ENCODE results near the gene ESR2. TPM values are rescaled to one million over a fixed set of nuclear protein-coding genes. Genes with fewer than 3 reads are reported as not detected.

Gene ESR2
- total and polyA plus RNA-seq, 7 experiments from 2014 or later: 0.07 to 0.19 (median 0.12) TPM; not detected in 2

- Histone ChIP-seq H3K9me3 (ENCODE audit: control insufficient read depth in 2 of 3, low read length in 3 of 3) (no peaks in the 10 kb centered on the region), H3K4me1 (ENCODE audit: control insufficient read depth in 2 of 2, insufficient read depth in 2 of 2, low read length in 2 of 2) (no peaks in the 10 kb centered on the region), H3K27ac (ENCODE audit: low read depth, low read length) (no peak overlapping the region), H3K4me3 (ENCODE audit: low read length) (no peak overlapping the region), H3K36me3 (ENCODE audit: control insufficient read depth in 2 of 3, insufficient read depth in 3 of 3, low read length in 3 of 3) (no peaks in the 10 kb centered on the region), H3K27me3 (ENCODE audit: control insufficient read depth in 2 of 2, insufficient read depth in 2 of 2, low read length in 2 of 2) (no peaks in the 10 kb centered on the region)
- no peak for ATAC-seq
- H3K27ac Mint-ChIP-seq: no peak overlapping the region
- POLR2A ChIA-PET: no interaction called here
- H3K36me3 Mint-ChIP-seq: peaks cover 0 to 4% (median 3%) of the 10 kb centered on the region in 5 donors
- CTCF ChIA-PET: no interaction called here
- peaks cover 6 to 26% (median 10%) of the 10 kb centered on the region in 5 donors for H3K27me3 Mint-ChIP-seq
- peaks cover 0 to 5% (median 0%) of the 10 kb centered on the region in 7 donors for H3K4me1 Mint-ChIP-seq
- H3K9me3 Mint-ChIP-seq: peaks cover 0 to 5% (median 0%) of the 10 kb centered on the region in 11 donors
- intact Hi-C loops (cut with micrococcal nuclease): no loop called here
- H3K4me3 Mint-ChIP-seq: no peak overlapping the region
- DNase-seq: no peak
Observed at GRCh38 chr14:64238049-64238448, 56.1 kb downstream of the ESR2 start.

- CTCF ChIA-PET: no interaction called here
- Histone ChIP-seq H3K27me3 (ENCODE audit: control insufficient read depth in 2 of 2, insufficient read depth in 2 of 2, low read length in 2 of 2) (no peaks in the 10 kb centered on the region), H3K27ac (ENCODE audit: low read depth, low read length) (no peak overlapping the region), H3K36me3 (ENCODE audit: control insufficient read depth in 2 of 3, insufficient read depth in 3 of 3, low read length in 3 of 3) (no peaks in the 10 kb centered on the region), H3K9me3 (ENCODE audit: control insufficient read depth in 2 of 3, low read length in 3 of 3) (no peaks in the 10 kb centered on the region), H3K4me1 (ENCODE audit: control insufficient read depth in 2 of 2, insufficient read depth in 2 of 2, low read length in 2 of 2) (no peaks in the 10 kb centered on the region), H3K4me3 (ENCODE audit: low read length) (no peak overlapping the region)
- Mint-ChIP-seq H3K27ac (peak overlapping the region in 2 of 9 donors; percentile 10 to 22), H3K9me3 (peaks cover 0 to 2% (median 0%) of the 10 kb centered on the region in 11 donors), H3K4me1 (peaks cover 0 to 12% (median 0%) of the 10 kb centered on the region in 7 donors), H3K36me3 (peaks cover 0 to 6% (median 3%) of the 10 kb centered on the region in 5 donors), H3K27me3 (peaks cover 0 to 15% (median 0%) of the 10 kb centered on the region in 5 donors), H3K4me3 (no peak overlapping the region)
- ATAC-seq (peak; percentile 57), DNase-seq (no peak)
- intact Hi-C loops (cut with micrococcal nuclease): no loop called here
- POLR2A ChIA-PET: no interaction called here
Observed at GRCh38 chr14:64235652-64236640, 58.2 kb downstream of the ESR2 start.

DNA sequence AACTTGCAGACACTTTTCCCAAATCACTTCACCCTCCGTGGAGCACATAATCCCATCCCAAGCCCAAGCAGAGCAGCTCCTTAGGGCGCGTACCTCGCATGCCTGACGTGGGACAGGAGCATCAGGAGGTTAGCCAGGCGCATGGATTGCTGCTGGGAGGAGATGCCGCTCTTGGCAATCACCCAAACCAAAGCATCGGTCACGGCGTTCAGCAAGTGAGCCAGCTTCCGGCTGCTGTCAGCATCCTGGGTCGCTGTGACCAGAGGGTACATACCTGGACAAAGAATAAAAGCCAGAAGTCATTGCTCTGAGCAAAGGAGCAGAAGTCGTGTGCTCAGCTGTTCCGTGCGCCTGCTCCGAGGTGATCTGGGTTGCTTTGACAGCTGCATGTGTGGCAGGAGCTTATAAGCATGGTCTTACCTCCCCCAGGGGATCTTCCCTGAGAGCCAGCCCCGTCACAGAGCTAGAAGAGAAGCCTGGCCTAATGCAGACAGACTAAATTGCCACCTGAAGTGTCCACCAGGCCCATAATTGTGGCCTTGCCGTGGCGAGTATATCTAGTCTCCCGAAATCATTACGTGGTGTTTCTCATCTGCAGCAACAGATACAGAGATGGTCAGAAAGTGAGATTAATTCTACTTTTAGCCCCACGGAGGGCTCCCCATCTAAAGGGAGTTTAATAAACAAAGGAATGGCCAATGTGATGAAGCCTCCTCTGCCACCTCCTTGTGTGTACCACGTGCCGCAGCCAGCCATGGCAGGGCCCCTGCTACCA is 59.1 kb downstream of the ESR2 start:
- H3K4me1 ChIP-seq (ENCODE audit: control insufficient read depth in 2 of 2, insufficient read depth in 2 of 2, low read length in 2 of 2): no peaks in the 10 kb centered on the region

DNA sequence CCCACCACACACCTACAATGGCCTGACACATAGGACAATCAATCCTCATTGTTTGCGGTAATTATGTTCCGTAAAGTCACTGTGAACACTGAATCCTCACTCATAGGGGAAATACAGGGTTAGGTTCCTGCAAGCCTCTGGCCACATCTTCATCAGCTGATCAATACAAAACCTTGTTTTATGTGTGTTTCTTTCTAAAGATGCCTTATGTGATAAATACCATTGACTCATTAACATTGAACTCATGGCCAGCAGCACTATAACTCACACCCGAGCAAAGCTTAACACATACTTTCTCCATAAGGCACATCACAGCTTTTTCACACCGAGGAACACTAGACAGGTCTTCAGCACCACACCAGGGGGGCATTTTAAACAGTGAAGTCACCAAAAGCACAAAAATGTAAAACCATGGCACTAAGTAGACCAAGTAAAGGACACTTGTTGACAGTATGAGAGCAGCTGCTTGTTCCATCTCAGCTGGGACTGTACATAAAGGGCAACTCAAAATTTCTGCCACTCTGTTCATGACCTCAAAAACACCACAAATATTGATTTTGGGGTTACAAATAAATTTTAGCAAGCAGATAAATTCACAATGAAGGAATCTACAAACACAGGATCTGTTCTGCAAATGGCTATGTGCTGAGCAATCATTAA is 60.5 kb downstream of the ESR2 start:
- no peaks in the 10 kb centered on the region for H3K27me3 ChIP-seq (ENCODE audit: control insufficient read depth in 2 of 2, insufficient read depth in 2 of 2, low read length in 2 of 2)
- peaks cover 0 to 3% (median 1%) of the 10 kb centered on the region in 3 experiments for H3K36me3 ChIP-seq (ENCODE audit: control insufficient read depth in 2 of 3, insufficient read depth in 3 of 3, low read length in 3 of 3)
- no peak overlapping the region for H3K4me3 Mint-ChIP-seq
- H3K27me3 Mint-ChIP-seq: peaks cover 0 to 6% (median 0%) of the 10 kb centered on the region in 5 donors
- H3K36me3 Mint-ChIP-seq: peaks cover 0 to 12% (median 3%) of the 10 kb centered on the region in 5 donors
- no peaks in the 10 kb centered on the region for H3K4me1 ChIP-seq (ENCODE audit: control insufficient read depth in 2 of 2, insufficient read depth in 2 of 2, low read length in 2 of 2)
- DNase-seq: no peak
- POLR2A ChIA-PET: no interaction called here
- ATAC-seq: no peak
- no peak overlapping the region for H3K27ac ChIP-seq (ENCODE audit: low read depth, low read length)
- peak overlapping the region in 4 of 9 donors; percentile 1 to 61 (median 30) for H3K27ac Mint-ChIP-seq
- peaks cover 0 to 12% (median 0%) of the 10 kb centered on the region in 7 donors for H3K4me1 Mint-ChIP-seq
- H3K9me3 Mint-ChIP-seq: no peaks in the 10 kb centered on the region
- no peak overlapping the region for H3K4me3 ChIP-seq (ENCODE audit: low read length)
- CTCF ChIA-PET: no interaction called here
- no peaks in the 10 kb centered on the region for H3K9me3 ChIP-seq (ENCODE audit: control insufficient read depth in 2 of 3, low read length in 3 of 3)
- intact Hi-C loops (cut with micrococcal nuclease): no loop called here

More for the DNA sequence above, 59.1 kb downstream of the ESR2 start:
- Histone ChIP-seq H3K27me3 (ENCODE audit: control insufficient read depth in 2 of 2, insufficient read depth in 2 of 2, low read length in 2 of 2) (no peaks in the 10 kb centered on the region), H3K4me3 (ENCODE audit: low read length) (no peak overlapping the region), H3K9me3 (ENCODE audit: control insufficient read depth in 2 of 3, low read length in 3 of 3) (no peaks in the 10 kb centered on the region), H3K27ac (ENCODE audit: low read depth, low read length) (no peak overlapping the region), H3K36me3 (ENCODE audit: control insufficient read depth in 2 of 3, insufficient read depth in 3 of 3, low read length in 3 of 3) (no peaks in the 10 kb centered on the region)
- no peaks in the 10 kb centered on the region for H3K9me3 Mint-ChIP-seq
- peak overlapping the region in 3 of 9 donors; percentile 41 to 69 (median 53) for H3K27ac Mint-ChIP-seq
- DNase-seq (no peak), ATAC-seq (no peak)
- ChIA-PET POLR2A (no interaction called here), CTCF (no interaction called here)
- H3K27me3 Mint-ChIP-seq: peaks cover 0 to 12% (median 0%) of the 10 kb centered on the region in 5 donors
- no peak overlapping the region for H3K4me3 Mint-ChIP-seq
- H3K36me3 Mint-ChIP-seq: peaks cover 0 to 6% (median 3%) of the 10 kb centered on the region in 5 donors
- peaks cover 0 to 12% (median 0%) of the 10 kb centered on the region in 7 donors for H3K4me1 Mint-ChIP-seq
- intact Hi-C loops (cut with micrococcal nuclease): no loop called here

DNA sequence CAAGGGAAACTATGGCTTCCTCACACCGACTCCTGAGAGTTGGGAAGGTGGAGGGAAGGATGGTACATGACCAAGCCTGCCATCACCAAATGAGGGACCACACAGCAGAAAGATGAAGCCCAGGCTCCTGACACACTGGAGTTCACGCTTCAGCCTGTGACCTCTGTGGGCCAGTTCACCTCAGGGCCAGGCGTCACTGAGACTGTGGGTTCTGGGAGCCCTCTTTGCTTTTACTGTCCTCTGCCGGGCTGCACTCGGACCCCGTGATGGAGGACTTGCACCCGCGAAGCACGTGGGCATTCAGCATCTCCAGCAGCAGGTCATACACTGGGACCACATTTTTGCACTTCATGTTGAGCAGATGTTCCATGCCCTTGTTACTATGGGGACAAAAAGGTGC is 61.2 kb downstream of the ESR2 start:
- peaks cover 0 to 6% (median 0%) of the 10 kb centered on the region in 5 donors for H3K27me3 Mint-ChIP-seq
- ChIA-PET POLR2A (no interaction called here), CTCF (no interaction called here)
- no peaks in the 10 kb centered on the region for H3K9me3 ChIP-seq (ENCODE audit: control insufficient read depth in 2 of 3, low read length in 3 of 3)
- peaks cover 0 to 9% (median 6%) of the 10 kb centered on the region in 3 experiments for H3K36me3 ChIP-seq (ENCODE audit: control insufficient read depth in 2 of 3, insufficient read depth in 3 of 3, low read length in 3 of 3)
- intact Hi-C loops (cut with micrococcal nuclease): no loop called here
- H3K4me3 ChIP-seq (ENCODE audit: low read length): no peak overlapping the region
- no peak overlapping the region for H3K27ac Mint-ChIP-seq
- no peaks in the 10 kb centered on the region for H3K27me3 ChIP-seq (ENCODE audit: control insufficient read depth in 2 of 2, insufficient read depth in 2 of 2, low read length in 2 of 2)
- H3K4me3 Mint-ChIP-seq: no peak overlapping the region
- no peaks in the 10 kb centered on the region for H3K9me3 Mint-ChIP-seq
- H3K27ac ChIP-seq (ENCODE audit: low read depth, low read length): no peak overlapping the region
- peaks cover 0 to 20% (median 9%) of the 10 kb centered on the region in 5 donors for H3K36me3 Mint-ChIP-seq
- H3K4me1 ChIP-seq (ENCODE audit: control insufficient read depth in 2 of 2, insufficient read depth in 2 of 2, low read length in 2 of 2): no peaks in the 10 kb centered on the region
- H3K4me1 Mint-ChIP-seq: peaks cover 0 to 12% (median 0%) of the 10 kb centered on the region in 7 donors
- ATAC-seq: no peak
- no peak for DNase-seq

DNA sequence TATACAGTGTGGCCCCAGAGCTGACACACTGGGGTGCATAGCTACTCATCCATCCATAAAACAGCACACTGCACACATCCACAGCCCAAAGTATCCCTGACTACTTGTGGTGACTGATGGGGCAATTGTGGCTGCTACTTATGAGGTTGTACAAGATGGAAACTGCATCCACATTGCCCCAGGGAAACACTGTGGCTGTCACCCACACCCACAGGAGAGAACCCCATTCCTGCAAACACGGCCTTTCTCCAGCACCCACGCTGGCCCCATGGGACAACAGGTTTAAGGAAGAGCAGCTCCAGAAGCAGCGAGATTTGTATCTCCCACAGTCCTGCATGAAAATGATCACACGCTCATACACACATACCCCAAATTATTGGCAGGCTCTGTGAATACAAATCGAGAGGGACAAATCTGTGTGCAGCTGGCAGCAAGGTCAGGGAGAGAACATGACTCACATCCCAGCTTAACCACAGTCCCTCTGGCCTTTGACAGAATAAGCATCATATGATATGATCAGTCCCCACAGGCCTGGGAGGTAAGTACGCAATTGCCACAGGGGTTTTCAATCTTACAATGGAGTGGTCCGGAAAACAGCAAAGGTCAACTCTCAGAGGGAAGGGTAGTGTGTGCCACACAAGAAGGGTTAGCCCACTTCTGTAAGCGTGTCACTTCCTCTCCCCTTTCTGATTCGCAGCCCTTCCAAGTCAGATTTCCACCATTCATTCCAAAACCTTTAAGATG is 61.9 kb downstream of the ESR2 start:
- peaks cover 0 to 26% (median 9%) of the 10 kb centered on the region in 5 donors for H3K36me3 Mint-ChIP-seq
- intact Hi-C loops (cut with micrococcal nuclease): no loop called here
- no peak for DNase-seq

More for the DNA sequence above, 61.9 kb downstream of the ESR2 start:
- Mint-ChIP-seq H3K4me1 (peaks cover 0 to 12% (median 0%) of the 10 kb centered on the region in 7 donors), H3K27ac (peak overlapping the region in 3 of 9 donors; percentile 47 to 65 (median 53)), H3K9me3 (no peaks in the 10 kb centered on the region), H3K27me3 (peaks cover 0 to 4% (median 0%) of the 10 kb centered on the region in 5 donors), H3K4me3 (peak overlapping the region in 1 of 10 donors; percentile 21)
- no peak for ATAC-seq
- Histone ChIP-seq H3K4me1 (ENCODE audit: control insufficient read depth in 2 of 2, insufficient read depth in 2 of 2, low read length in 2 of 2) (no peaks in the 10 kb centered on the region), H3K27ac (ENCODE audit: low read depth, low read length) (no peak overlapping the region), H3K36me3 (ENCODE audit: control insufficient read depth in 2 of 3, insufficient read depth in 3 of 3, low read length in 3 of 3) (peaks cover 0 to 15% (median 13%) of the 10 kb centered on the region in 3 experiments), H3K27me3 (ENCODE audit: control insufficient read depth in 2 of 2, insufficient read depth in 2 of 2, low read length in 2 of 2) (no peaks in the 10 kb centered on the region), H3K4me3 (ENCODE audit: low read length) (no peak overlapping the region), H3K9me3 (ENCODE audit: control insufficient read depth in 2 of 3, low read length in 3 of 3) (no peaks in the 10 kb centered on the region)
- CTCF ChIA-PET: no interaction called here
- POLR2A ChIA-PET: no interaction called here
